ENCODE data around the gene SFMBT1. TPM values are rescaled to one million over a fixed set of nuclear protein-coding genes. Genes with fewer than 3 reads are reported as not detected.

Gene SFMBT1
- polyA plus RNA-seq, 1 of the 3 experiments (the other 2 are of a cell fraction), result 0.72 TPM

DNA sequence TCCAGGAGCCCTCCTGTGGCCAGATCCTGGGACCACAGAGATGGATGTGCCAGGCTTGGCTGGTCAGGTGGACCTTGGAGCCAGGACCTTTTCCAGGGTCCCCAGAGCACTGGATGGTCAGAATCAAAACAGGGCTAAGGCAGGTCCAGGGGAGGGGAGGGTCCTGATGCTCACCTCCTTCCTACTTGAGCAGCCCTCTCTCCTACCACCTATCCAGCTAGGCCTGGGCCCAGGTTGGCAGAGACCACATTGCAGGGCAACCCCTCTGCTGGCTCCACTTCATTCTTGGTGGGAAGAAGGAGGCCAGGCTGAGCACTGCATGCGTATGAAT is 28.5 kb upstream of the SFMBT1 start:
- 89% methylated on average over 1 of the region's 1 CpG for WGBS (ENCODE audit: low lambda C conversion rate)
- H3K9ac ChIP-seq, result no peak overlapping the region
- H3K9me2 ChIP-seq, result no peaks in the 10 kb centered on the region
- H3K4me1 ChIP-seq (ENCODE audit: control insufficient read depth in 1 of 2, insufficient read depth in 2 of 2, low read depth in 1 of 2, low read length in 1 of 2), result peaks cover 0 to 26% of the 10 kb centered on the region in 2 experiments; a peak in 1 of 4 replicates
- H2AFZ ChIP-seq (ENCODE audit: low read depth), result no peak overlapping the region
- H3K36me3 ChIP-seq (replicated peaks in 1 of 2; ENCODE audit: control insufficient read depth in 1 of 2, insufficient read depth in 2 of 2, low read length in 1 of 2), result no peaks in the 10 kb centered on the region
- H3K4me2 ChIP-seq, result no peak overlapping the region
- H4K20me1 ChIP-seq (ENCODE audit: insufficient read depth), result no peaks in the 10 kb centered on the region
- no peaks in the 10 kb centered on the region for H3K79me2 ChIP-seq (ENCODE audit: insufficient read depth)
- H3F3A ChIP-seq (replicated peaks; ENCODE audit: insufficient read depth), result no peaks in the 10 kb centered on the region
- ChIA-PET CTCF (interaction anchor here (1.3 to 7.5 kb wide), 4 partner anchors 10 to 225 kb away, joined by 3 to 73 read pairs (median 8); no protein-coding TSS in a partner anchor), POLR2A (interaction anchor here (1.7 kb wide), 1 partner anchor 9 kb away, joined by 3 read pairs; no protein-coding TSS in a partner anchor)
- TF ChIP-seq JUND (IDR thresholded peaks at IDR 0.05) (no peak), YY1 (IDR thresholded peaks at IDR 0.05; ENCODE audit: low read depth) (no peak), NRF1 (IDR thresholded peaks at IDR 0.05; ENCODE audit: low read depth, low read length) (no peak), EP300 (IDR thresholded peaks at IDR 0.05; ENCODE audit: borderline replicate concordance in 1 of 2, low read depth in 1 of 2, low read length in 1 of 2) (no peak), FOXM1 (IDR thresholded peaks at IDR 0.05; ENCODE audit: low read depth) (no peak), SIN3A (IDR thresholded peaks at IDR 0.05; ENCODE audit: borderline replicate concordance, low read depth, low read length) (no peak), FOSL2 (IDR thresholded peaks at IDR 0.05; ENCODE audit: borderline replicate concordance, low read depth) (no peak), TAF1 (IDR thresholded peaks at IDR 0.05; ENCODE audit: borderline replicate concordance, low read depth, low read length) (no peak), RFX5 (IDR thresholded peaks at IDR 0.05; ENCODE audit: low read length) (no peak), POLR2AphosphoS5 (IDR thresholded peaks at IDR 0.05; ENCODE audit: low read depth, low read length) (no peak)
- TF ChIP-seq, protein P1, sequence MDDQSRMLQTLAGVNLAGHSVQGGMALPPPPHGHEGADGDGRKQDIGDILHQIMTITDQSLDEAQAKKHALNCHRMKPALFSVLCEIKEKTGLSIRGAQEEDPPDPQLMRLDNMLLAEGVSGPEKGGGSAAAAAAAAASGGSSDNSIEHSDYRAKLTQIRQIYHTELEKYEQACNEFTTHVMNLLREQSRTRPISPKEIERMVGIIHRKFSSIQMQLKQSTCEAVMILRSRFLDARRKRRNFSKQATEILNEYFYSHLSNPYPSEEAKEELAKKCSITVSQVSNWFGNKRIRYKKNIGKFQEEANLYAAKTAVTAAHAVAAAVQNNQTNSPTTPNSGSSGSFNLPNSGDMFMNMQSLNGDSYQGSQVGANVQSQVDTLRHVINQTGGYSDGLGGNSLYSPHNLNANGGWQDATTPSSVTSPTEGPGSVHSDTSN (IDR thresholded peaks at IDR 0.05), result no peak
- TF ChIP-seq, protein P2, sequence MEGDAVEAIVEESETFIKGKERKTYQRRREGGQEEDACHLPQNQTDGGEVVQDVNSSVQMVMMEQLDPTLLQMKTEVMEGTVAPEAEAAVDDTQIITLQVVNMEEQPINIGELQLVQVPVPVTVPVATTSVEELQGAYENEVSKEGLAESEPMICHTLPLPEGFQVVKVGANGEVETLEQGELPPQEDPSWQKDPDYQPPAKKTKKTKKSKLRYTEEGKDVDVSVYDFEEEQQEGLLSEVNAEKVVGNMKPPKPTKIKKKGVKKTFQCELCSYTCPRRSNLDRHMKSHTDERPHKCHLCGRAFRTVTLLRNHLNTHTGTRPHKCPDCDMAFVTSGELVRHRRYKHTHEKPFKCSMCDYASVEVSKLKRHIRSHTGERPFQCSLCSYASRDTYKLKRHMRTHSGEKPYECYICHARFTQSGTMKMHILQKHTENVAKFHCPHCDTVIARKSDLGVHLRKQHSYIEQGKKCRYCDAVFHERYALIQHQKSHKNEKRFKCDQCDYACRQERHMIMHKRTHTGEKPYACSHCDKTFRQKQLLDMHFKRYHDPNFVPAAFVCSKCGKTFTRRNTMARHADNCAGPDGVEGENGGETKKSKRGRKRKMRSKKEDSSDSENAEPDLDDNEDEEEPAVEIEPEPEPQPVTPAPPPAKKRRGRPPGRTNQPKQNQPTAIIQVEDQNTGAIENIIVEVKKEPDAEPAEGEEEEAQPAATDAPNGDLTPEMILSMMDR (IDR thresholded peaks at IDR 0.05), result no peak
- no peak overlapping the region for H3K4me3 ChIP-seq (ENCODE audit: low read depth in 2 of 2, low read length in 1 of 2)
- H3K27me3 ChIP-seq (ENCODE audit: insufficient read depth), result no peaks in the 10 kb centered on the region
- no peaks in the 10 kb centered on the region for H3K9me3 ChIP-seq
- H3K27ac ChIP-seq (ENCODE audit: low read depth in 2 of 2, low read length in 1 of 2), result no peak overlapping the region
- DNase-seq, result no peak

DNA sequence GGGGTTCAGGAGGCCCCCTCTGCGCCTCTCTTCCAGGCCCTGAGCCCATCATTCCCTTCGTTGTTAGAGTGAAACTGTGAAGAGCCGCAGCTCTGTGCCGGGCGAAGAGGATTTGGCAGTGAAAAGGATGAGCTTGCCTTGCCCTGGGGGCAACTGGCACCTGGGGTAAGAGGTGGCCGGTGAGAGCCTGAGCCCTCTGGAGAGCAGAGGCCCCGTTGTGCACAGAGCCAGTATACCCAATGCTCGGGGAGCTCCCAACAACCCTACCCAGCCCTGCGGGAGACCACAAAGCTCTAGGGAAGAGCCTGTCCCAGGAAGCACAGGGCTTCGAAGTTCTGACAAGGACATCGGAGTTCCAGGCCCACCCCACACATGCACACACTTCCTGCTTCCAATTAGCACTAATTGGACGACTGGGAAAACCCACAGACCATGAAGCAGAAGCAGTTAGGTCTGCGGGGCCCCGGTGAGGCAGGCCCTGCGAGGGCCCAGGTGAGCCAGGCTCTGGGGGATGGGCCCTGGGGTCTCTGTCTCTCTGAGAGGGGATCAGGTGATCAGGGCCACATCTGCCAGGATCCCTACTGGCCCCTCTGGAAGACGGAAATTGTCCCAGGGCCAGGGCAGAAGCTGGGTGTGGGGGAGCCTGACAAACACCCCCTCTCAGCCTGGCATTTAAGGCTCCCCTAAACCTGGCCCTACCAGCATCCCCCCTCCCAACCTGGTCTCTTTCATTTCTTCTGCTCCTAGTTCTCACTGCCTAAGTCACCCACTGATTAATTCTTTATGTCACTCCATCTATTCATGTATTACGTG is 27.9 kb upstream of the SFMBT1 start:
- Histone ChIP-seq H3K9me3 (no peaks in the 10 kb centered on the region), H4K20me1 (ENCODE audit: insufficient read depth) (no peaks in the 10 kb centered on the region), H2AFZ (ENCODE audit: low read depth) (no peak overlapping the region), H3F3A (replicated peaks; ENCODE audit: insufficient read depth) (no peaks in the 10 kb centered on the region), H3K4me1 (ENCODE audit: control insufficient read depth in 1 of 2, insufficient read depth in 2 of 2, low read depth in 1 of 2, low read length in 1 of 2) (peaks cover 0 to 26% of the 10 kb centered on the region in 2 experiments; a peak in 1 of 4 replicates), H3K79me2 (ENCODE audit: insufficient read depth) (no peaks in the 10 kb centered on the region), H3K4me3 (ENCODE audit: low read depth in 2 of 2, low read length in 1 of 2) (no peak overlapping the region), H3K27me3 (ENCODE audit: insufficient read depth) (no peaks in the 10 kb centered on the region), H3K27ac (ENCODE audit: low read depth in 2 of 2, low read length in 1 of 2) (no peak overlapping the region), H3K4me2 (no peak overlapping the region), H3K9ac (no peak overlapping the region), H3K36me3 (replicated peaks in 1 of 2; ENCODE audit: control insufficient read depth in 1 of 2, insufficient read depth in 2 of 2, low read length in 1 of 2) (no peaks in the 10 kb centered on the region), H3K9me2 (no peaks in the 10 kb centered on the region)
- ChIA-PET CTCF (interaction anchor here (0.7 to 7.5 kb wide), 16 partner anchors 10 to 336 kb away, joined by 3 to 73 read pairs (median 3); partner anchors contain the start of gene SFMBT1), POLR2A (interaction anchor here (1.7 kb wide), 1 partner anchor 10 kb away, joined by 3 read pairs; no protein-coding TSS in a partner anchor)
- peak; percentile 43 for DNase-seq
- TF ChIP-seq MXI1 (IDR thresholded peaks at IDR 0.05; ENCODE audit: low read depth, low read length) (no peak), NFIC (IDR thresholded peaks at IDR 0.05; ENCODE audit: borderline replicate concordance) (no peak), YY1 (IDR thresholded peaks at IDR 0.05; ENCODE audit: low read depth) (no peak), RFX5 (IDR thresholded peaks at IDR 0.05; ENCODE audit: low read length) (no peak)
- TF ChIP-seq, protein P3, sequence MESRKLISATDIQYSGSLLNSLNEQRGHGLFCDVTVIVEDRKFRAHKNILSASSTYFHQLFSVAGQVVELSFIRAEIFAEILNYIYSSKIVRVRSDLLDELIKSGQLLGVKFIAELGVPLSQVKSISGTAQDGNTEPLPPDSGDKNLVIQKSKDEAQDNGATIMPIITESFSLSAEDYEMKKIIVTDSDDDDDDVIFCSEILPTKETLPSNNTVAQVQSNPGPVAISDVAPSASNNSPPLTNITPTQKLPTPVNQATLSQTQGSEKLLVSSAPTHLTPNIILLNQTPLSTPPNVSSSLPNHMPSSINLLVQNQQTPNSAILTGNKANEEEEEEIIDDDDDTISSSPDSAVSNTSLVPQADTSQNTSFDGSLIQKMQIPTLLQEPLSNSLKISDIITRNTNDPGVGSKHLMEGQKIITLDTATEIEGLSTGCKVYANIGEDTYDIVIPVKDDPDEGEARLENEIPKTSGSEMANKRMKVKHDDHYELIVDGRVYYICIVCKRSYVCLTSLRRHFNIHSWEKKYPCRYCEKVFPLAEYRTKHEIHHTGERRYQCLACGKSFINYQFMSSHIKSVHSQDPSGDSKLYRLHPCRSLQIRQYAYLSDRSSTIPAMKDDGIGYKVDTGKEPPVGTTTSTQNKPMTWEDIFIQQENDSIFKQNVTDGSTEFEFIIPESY (IDR thresholded peaks at IDR 0.05; ENCODE audit: borderline replicate concordance, low read depth), result no peak
- 74% methylated on average over 7 of the region's 17 CpGs for WGBS (ENCODE audit: low lambda C conversion rate)
